Gastrocnemius medialis (tissue), 4 donors: Measurements from ENCODE around the gene CACNA2D3.

Experiments
- POLR2A ChIP-seq, 2 donors: fragments of 450-650 bp; IDR thresholded peaks; one replicate each; pipeline ENCODE4 v1.6.1; 2017; ENCODE audit warnings: antibody characterized with exemption in 2 of 2, mild to moderate bottlenecking in 2 of 2, moderate library complexity in 2 of 2
- TF ChIP-seq, protein P1 (sequence below), 5 experiments: fragments of 450-650 bp in 3 of 5; fragments of 200-600 bp in 2 of 5; sonication (generic) in 2 of 5; IDR thresholded peaks in 4 of 5; conservative IDR thresholded peaks in 1 of 5; 1 replicate in 4 of 5; 2 replicates in 1 of 5; pipeline ENCODE4 v1.5.1; 2016 to 2019; ENCODE audit warnings: antibody characterized with exemption in 5 of 5, mild to moderate bottlenecking in 3 of 5, moderate library complexity in 3 of 5

DNA sequence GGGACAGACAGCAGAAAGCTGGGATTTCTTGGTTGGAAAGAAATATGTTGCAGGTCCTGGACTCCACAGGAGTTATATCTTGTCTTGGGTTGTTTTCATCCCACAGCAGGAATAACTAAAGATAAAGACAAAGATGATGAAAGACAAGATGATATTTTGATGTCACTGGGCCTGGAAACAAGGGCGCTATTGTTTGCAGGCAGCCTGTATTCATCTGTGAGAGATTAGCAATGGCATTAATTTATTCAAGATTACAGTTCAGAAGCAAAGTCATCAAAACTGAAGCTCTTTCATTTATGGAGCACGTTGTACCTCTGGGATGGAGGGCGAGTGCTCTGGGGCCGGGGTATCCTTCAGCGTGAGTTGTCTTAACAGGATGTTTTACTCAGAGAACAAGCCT lies 591.7 kb downstream of the CACNA2D3 start:
- TF ChIP-seq, protein P1, sequence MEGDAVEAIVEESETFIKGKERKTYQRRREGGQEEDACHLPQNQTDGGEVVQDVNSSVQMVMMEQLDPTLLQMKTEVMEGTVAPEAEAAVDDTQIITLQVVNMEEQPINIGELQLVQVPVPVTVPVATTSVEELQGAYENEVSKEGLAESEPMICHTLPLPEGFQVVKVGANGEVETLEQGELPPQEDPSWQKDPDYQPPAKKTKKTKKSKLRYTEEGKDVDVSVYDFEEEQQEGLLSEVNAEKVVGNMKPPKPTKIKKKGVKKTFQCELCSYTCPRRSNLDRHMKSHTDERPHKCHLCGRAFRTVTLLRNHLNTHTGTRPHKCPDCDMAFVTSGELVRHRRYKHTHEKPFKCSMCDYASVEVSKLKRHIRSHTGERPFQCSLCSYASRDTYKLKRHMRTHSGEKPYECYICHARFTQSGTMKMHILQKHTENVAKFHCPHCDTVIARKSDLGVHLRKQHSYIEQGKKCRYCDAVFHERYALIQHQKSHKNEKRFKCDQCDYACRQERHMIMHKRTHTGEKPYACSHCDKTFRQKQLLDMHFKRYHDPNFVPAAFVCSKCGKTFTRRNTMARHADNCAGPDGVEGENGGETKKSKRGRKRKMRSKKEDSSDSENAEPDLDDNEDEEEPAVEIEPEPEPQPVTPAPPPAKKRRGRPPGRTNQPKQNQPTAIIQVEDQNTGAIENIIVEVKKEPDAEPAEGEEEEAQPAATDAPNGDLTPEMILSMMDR (IDR thresholded peaks at IDR 0.05 in 4 of 5, conservative IDR thresholded peaks at IDR 0.05 in 1 of 5) = no peak
- TF ChIP-seq POLR2A (IDR thresholded peaks at IDR 0.05) = no peak
